Lower leg skin (tissue), 3 donors: ENCODE measurements around the gene DCBLD2.

ENCODE experiments used
- CTCF ChIP-seq, 3 donors: fragments of 450-650 bp; IDR thresholded peaks; one replicate each; pipeline ENCODE4 v1.5.1; 2016; ENCODE audit warnings: antibody characterized with exemption in 3 of 3, mild to moderate bottlenecking in 3 of 3, moderate library complexity in 2 of 3
- POLR2A ChIP-seq, 2 donors: fragments of 450-650 bp; IDR thresholded peaks; one replicate each; pipeline ENCODE4 v1.6.1; 2016 to 2017; ENCODE audit warnings: antibody characterized with exemption in 2 of 2, mild to moderate bottlenecking in 1 of 2, moderate library complexity in 1 of 2

DNA sequence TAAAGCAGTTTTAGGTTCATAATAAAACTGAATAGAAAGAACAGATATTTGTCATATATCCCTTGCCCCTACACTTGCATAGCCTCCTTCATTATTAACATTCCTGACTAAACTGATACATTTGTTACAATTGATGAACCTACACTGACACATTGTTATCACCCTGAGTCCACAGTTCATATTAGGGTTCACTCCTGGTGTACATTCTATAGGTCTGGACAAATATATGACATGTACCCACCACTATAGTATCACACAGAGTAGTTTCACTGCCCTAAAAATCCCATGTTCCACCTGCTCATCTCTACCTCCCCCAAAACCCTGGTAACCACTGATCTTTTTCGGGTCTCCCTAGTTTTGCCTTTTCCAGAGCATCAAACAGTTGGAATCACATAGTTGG is 13.8 kb downstream of the DCBLD2 start:
- TF ChIP-seq CTCF (IDR thresholded peaks at IDR 0.05) (no peak), POLR2A (IDR thresholded peaks at IDR 0.05) (no peak)
